Neural cell (in vitro differentiated cells): Measurements from ENCODE around the gene SDC1. TPM values are rescaled to one million over a fixed set of nuclear protein-coding genes. Genes with fewer than 3 reads are reported as not detected.

Source experiments
- H2AFZ ChIP-seq: fragments of 200-600, 300-800 bp; sonication (generic), shearing (Covaris generic); 2 replicates; pipeline ENCODE4 v1.6.0; 2014; ENCODE audit warnings: low read depth, mild to moderate bottlenecking, antibody characterized with exemption, low read length, moderate library complexity
- H3F3A ChIP-seq: fragments of 200-600 bp; shearing (Covaris generic); 2 replicates; pipeline ENCODE4 v1.6.1; 2016; ENCODE audit warnings: mild to moderate bottlenecking, moderate library complexity, mixed read lengths, antibody characterized with exemption, low read length; ENCODE audit not compliant: insufficient read depth, poor library complexity, severe bottlenecking
- H3K27ac ChIP-seq: fragments of 200-600, 300-800 bp; sonication (generic), shearing (Covaris generic); 2 replicates; pipeline ENCODE4 v1.5.1; 2014; ENCODE audit warnings: mild to moderate bottlenecking, low read length, moderate library complexity
- H3K27me3 ChIP-seq: fragments of 300-800, 200-600 bp; sonication (generic), shearing (Covaris generic); 2 replicates; pipeline ENCODE4 v1.6.0; 2014; ENCODE audit warnings: mild to moderate bottlenecking, low read depth, low read length, moderate library complexity; ENCODE audit not compliant: insufficient read depth
- H3K36me3 ChIP-seq: fragments of 300-800, 200-600 bp; sonication (generic), shearing (Covaris generic); 2 replicates; pipeline ENCODE4 v1.5.1; 2014; ENCODE audit warnings: mild to moderate bottlenecking, antibody characterized with exemption, low read length, moderate library complexity; ENCODE audit not compliant: insufficient read depth
- H3K4me2 ChIP-seq: fragments of 300-800, 200-600 bp; sonication (generic), shearing (Covaris generic); 2 replicates; pipeline ENCODE4 v1.6.0; 2014; ENCODE audit warnings: mild to moderate bottlenecking, low read length
- H3K4me3 ChIP-seq: fragments of 300-800, 200-600 bp; sonication (generic), shearing (Covaris generic); 2 replicates; pipeline ENCODE4 v1.5.1; 2014; ENCODE audit warnings: mild to moderate bottlenecking, low read length, moderate library complexity
- H3K79me2 ChIP-seq: fragments of 200-600 bp; shearing (Covaris generic); replicated peaks from 2 replicates; pipeline ENCODE4 v1.6.0; 2014; ENCODE audit warnings: mild to moderate bottlenecking, low read length, moderate library complexity; ENCODE audit not compliant: insufficient read depth
- H3K9ac ChIP-seq: fragments of 300-800, 200-600 bp; sonication (generic), shearing (Covaris generic); 2 replicates; pipeline ENCODE4 v1.6.1; 2016; ENCODE audit warnings: mild to moderate bottlenecking, low read length, mixed read lengths
- H3K9me2 ChIP-seq: fragments of 200-600 bp; shearing (Covaris generic); 2 replicates; pipeline ENCODE4 v1.6.1; 2016; ENCODE audit warnings: mild to moderate bottlenecking, low read length, mixed read lengths; ENCODE audit not compliant: insufficient read depth
- H3K9me3 ChIP-seq: fragments of 200-600, 300-800 bp; sonication (generic), shearing (Covaris generic); 2 replicates; pipeline ENCODE4 v1.6.1; 2016; ENCODE audit warnings: mild to moderate bottlenecking, mixed run types, low read length, moderate library complexity, mixed read lengths
- H4K20me1 ChIP-seq: fragments of 200-600 bp; shearing (Covaris generic); 2 replicates; pipeline ENCODE4 v1.6.1; 2016; ENCODE audit warnings: mild to moderate bottlenecking, mixed run types; ENCODE audit not compliant: insufficient read depth
- EP300 ChIP-seq: fragments of 450-650 bp; conservative IDR thresholded peaks from 2 replicates; pipeline ENCODE4 v1.6.1; 2014; ENCODE audit warnings: antibody characterized with exemption, mild to moderate bottlenecking, moderate library complexity; ENCODE audit not compliant: poor library complexity, severe bottlenecking
- EZH2 ChIP-seq: fragments of 200-600, 300-800 bp; shearing (Covaris generic), sonication (generic); IDR thresholded peaks from 2 replicates; pipeline ENCODE4 v1.6.1; 2014; ENCODE audit warnings: antibody characterized with exemption, low read length, borderline replicate concordance, mild to moderate bottlenecking; ENCODE audit not compliant: insufficient read depth, poor library complexity, severe bottlenecking
- MXI1 ChIP-seq: fragments of 450-650 bp; conservative IDR thresholded peaks from 2 replicates; pipeline ENCODE4 v1.6.1; 2014; ENCODE audit warnings: antibody characterized with exemption, mild to moderate bottlenecking; ENCODE audit not compliant: poor library complexity, severe bottlenecking
- POLR2AphosphoS5 ChIP-seq: IDR thresholded peaks from 2 replicates; pipeline ENCODE4 v1.6.1; 2012
- RAD21 ChIP-seq: fragments of 450-650 bp; conservative IDR thresholded peaks from 2 replicates; pipeline ENCODE4 v1.6.1; 2014; ENCODE audit warnings: antibody characterized with exemption, mild to moderate bottlenecking, moderate library complexity
- REST ChIP-seq: IDR thresholded peaks from 2 replicates; pipeline ENCODE4 v1.6.1; 2012; ENCODE audit warnings: borderline replicate concordance
- SMC3 ChIP-seq: fragments of 450-650 bp; conservative IDR thresholded peaks from 2 replicates; pipeline ENCODE4 v1.6.1; 2014; ENCODE audit warnings: antibody characterized with exemption, mild to moderate bottlenecking, moderate library complexity; ENCODE audit not compliant: poor library complexity
- TAF1 ChIP-seq: IDR thresholded peaks from 2 replicates; pipeline ENCODE4 v1.6.1; 2012; ENCODE audit warnings: low read depth
- polyA plus RNA-seq: library from polyadenylated mRNA; depleted of rRNA; stranded (reverse); fragments of >200 nt; gene quantifications from 2 replicates; pipeline ENCODE4 v1.2.3, GENCODE V29; 2014
- TF ChIP-seq, protein P1 (sequence below): fragments of 450-650 bp; IDR thresholded peaks from 2 replicates; pipeline ENCODE4 v1.5.1; 2014; ENCODE audit warnings: antibody characterized with exemption, mild to moderate bottlenecking, moderate library complexity; ENCODE audit not compliant: poor library complexity, severe bottlenecking

Gene SDC1
- polyA plus RNA-seq, 1 donor from 2014 or later, result 14.9 TPM

GRCh38 chr2:20188851-20189250 is 36.1 kb downstream of the SDC1 start:
- no peak overlapping the region for H3K4me2 ChIP-seq
- H3K27ac ChIP-seq, result no peak overlapping the region
- no peaks in the 10 kb centered on the region for H3K9me3 ChIP-seq
- H3F3A ChIP-seq, result no peaks in the 10 kb centered on the region
- TF ChIP-seq TAF1 (no peak), RAD21 (no peak)
- no peaks in the 10 kb centered on the region for H3K79me2 ChIP-seq
- H3K27me3 ChIP-seq, result no peaks in the 10 kb centered on the region
- no peaks in the 10 kb centered on the region for H3K36me3 ChIP-seq
- no peak overlapping the region for H3K4me3 ChIP-seq
- H4K20me1 ChIP-seq, result no peaks in the 10 kb centered on the region
- H2AFZ ChIP-seq, result no peak overlapping the region
- H3K9ac ChIP-seq, result no peak overlapping the region
- no peaks in the 10 kb centered on the region for H3K9me2 ChIP-seq

DNA sequence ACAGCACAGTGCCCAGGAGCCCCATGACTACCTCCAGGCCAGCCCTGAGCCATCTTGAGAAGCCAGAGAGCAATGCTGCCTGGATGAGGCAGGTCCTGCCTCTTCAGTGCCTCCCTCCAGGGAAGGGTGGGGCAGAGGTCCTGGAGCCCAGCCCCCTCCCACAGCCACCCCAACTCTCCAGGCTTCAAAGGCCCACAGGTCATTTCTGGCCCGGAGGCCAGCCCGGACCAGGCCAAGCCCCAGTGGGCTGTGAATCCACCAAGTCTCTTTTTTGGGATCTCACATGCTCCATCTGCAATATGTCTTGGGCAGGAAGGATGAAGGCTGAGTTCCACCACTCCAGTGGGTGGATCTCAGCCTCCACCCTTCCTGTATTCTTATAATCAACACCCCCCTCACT is 36.7 kb downstream of the SDC1 start:
- Histone ChIP-seq H4K20me1 (no peaks in the 10 kb centered on the region), H3F3A (no peaks in the 10 kb centered on the region), H3K9me2 (no peaks in the 10 kb centered on the region), H2AFZ (no peak overlapping the region), H3K27me3 (no peaks in the 10 kb centered on the region), H3K9ac (no peak overlapping the region), H3K79me2 (no peaks in the 10 kb centered on the region), H3K27ac (no peak overlapping the region), H3K36me3 (no peaks in the 10 kb centered on the region), H3K4me2 (no peak overlapping the region), H3K4me3 (no peak overlapping the region), H3K9me3 (no peaks in the 10 kb centered on the region)
- TF ChIP-seq MXI1 (no peak), EZH2 (no peak), SMC3 (no peak), POLR2AphosphoS5 (no peak), EP300 (no peak), REST (no peak), TAF1 (no peak)
- TF ChIP-seq, protein P1, sequence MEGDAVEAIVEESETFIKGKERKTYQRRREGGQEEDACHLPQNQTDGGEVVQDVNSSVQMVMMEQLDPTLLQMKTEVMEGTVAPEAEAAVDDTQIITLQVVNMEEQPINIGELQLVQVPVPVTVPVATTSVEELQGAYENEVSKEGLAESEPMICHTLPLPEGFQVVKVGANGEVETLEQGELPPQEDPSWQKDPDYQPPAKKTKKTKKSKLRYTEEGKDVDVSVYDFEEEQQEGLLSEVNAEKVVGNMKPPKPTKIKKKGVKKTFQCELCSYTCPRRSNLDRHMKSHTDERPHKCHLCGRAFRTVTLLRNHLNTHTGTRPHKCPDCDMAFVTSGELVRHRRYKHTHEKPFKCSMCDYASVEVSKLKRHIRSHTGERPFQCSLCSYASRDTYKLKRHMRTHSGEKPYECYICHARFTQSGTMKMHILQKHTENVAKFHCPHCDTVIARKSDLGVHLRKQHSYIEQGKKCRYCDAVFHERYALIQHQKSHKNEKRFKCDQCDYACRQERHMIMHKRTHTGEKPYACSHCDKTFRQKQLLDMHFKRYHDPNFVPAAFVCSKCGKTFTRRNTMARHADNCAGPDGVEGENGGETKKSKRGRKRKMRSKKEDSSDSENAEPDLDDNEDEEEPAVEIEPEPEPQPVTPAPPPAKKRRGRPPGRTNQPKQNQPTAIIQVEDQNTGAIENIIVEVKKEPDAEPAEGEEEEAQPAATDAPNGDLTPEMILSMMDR, result no peak

DNA sequence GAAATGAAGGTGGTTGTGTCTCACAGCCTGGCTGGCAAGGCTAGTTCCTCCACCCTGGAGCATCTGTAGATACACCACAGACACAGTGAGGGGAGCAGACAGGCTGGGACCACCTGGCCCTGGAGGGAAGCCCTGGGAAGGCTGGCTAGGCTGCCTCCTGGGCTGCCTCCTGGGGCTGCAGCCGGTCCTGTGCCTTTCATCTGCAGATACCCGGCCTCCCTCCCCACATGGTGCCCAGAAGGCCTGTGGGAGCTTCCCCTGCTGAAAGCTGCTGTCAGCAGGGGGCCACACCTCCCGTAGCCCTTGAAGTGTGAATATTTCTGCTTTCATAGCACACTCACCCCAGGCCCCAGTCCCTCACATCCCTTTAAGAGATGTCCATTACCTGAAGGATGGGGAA is 37.6 kb downstream of the SDC1 start:
- H3K9me2 ChIP-seq, result no peaks in the 10 kb centered on the region
- no peaks in the 10 kb centered on the region for H3K36me3 ChIP-seq
- no peak overlapping the region for H3K27ac ChIP-seq
- H4K20me1 ChIP-seq, result no peaks in the 10 kb centered on the region
- no peak overlapping the region for H3K4me2 ChIP-seq
- no peaks in the 10 kb centered on the region for H3K27me3 ChIP-seq
- H3F3A ChIP-seq, result no peaks in the 10 kb centered on the region
- no peak overlapping the region for H2AFZ ChIP-seq
- no peaks in the 10 kb centered on the region for H3K9me3 ChIP-seq
- no peaks in the 10 kb centered on the region for H3K79me2 ChIP-seq
- TF ChIP-seq REST (no peak), MXI1 (no peak), TAF1 (no peak), RAD21 (no peak), EZH2 (no peak), SMC3 (no peak), EP300 (no peak), POLR2AphosphoS5 (no peak)
- TF ChIP-seq, protein P1, result no peak
- H3K9ac ChIP-seq, result no peak overlapping the region
- H3K4me3 ChIP-seq, result no peak overlapping the region
